Gastrocnemius medialis (tissue), 4 donors: ENCODE measurements around the gene VTN. TPM values are rescaled to one million over a fixed set of nuclear protein-coding genes. Genes with fewer than 3 reads are reported as not detected.
A peak's percentile ranks its signal among the peaks of the same experiment; 100 is the strongest.

Experiments
- ATAC-seq, 2 donors: fragments of 150-250 bp; one replicate each; pipeline ENCODE4 v1.9.1; 2016
- DNase-seq, 2 donors: peaks; one replicate each; pipeline ENCODE4 v3.0.0-alpha.2; 2019
- H3K27ac ChIP-seq, 4 donors: fragments of 200-600 bp; sonication (generic); 1 replicate in 1 of 4; 2 replicates in 3 of 4; pipeline ENCODE4 v1.5.1; 2016 to 2018; ENCODE audit warnings: mild to moderate bottlenecking in 2 of 4, moderate library complexity in 1 of 4
- H3K27me3 ChIP-seq, 3 donors: fragments of 200-600 bp; sonication (generic) in 2 of 3; 1 replicate in 1 of 3; 2 replicates in 2 of 3; pipeline versions ENCODE4 v1.5.1 to v1.6.0; 2016 to 2019; ENCODE audit warnings: mild to moderate bottlenecking in 1 of 3, moderate library complexity in 1 of 3
- H3K36me3 ChIP-seq, 2 donors: fragments of 200-600 bp; sonication (generic) in 1 of 2; one replicate each; pipeline ENCODE4 v1.5.1; 2017 to 2018
- H3K4me1 ChIP-seq, 2 donors: fragments of 200-600 bp; sonication (generic) in 1 of 2; one replicate each; pipeline ENCODE4 v1.5.1; 2016 to 2017; ENCODE audit warnings: mild to moderate bottlenecking in 2 of 2
- H3K4me3 ChIP-seq, 4 donors: fragments of 200-600 bp; sonication (generic) in 3 of 4; 1 replicate in 1 of 4; 2 replicates in 3 of 4; pipeline ENCODE4 v1.5.1; 2016 to 2019; ENCODE audit warnings: mild to moderate bottlenecking in 2 of 4
- H3K9me3 ChIP-seq, 3 donors: fragments of 200-600 bp; sonication (generic) in 2 of 3; 1 replicate in 1 of 3; 2 replicates in 2 of 3; pipeline ENCODE4 v1.5.1; 2016 to 2019
- POLR2A ChIP-seq, 2 donors: fragments of 450-650 bp; IDR thresholded peaks; one replicate each; pipeline ENCODE4 v1.6.1; 2017; ENCODE audit warnings: antibody characterized with exemption in 2 of 2, mild to moderate bottlenecking in 2 of 2, moderate library complexity in 2 of 2
- in situ Hi-C, 4 donors: fragments of 200-750 bp; cut with MboI; loops; one replicate each; pipeline versions ENCODE4 v1.15.0 to v1.8.0; 2017; ENCODE audit warnings: low sequenced_read_pairs in 4 of 4
- intact Hi-C: fragments of 100-400 bp; cut with DNase I; formaldehyde crosslinking; loops from one replicate; pipeline ENCODE4 v1.15.1; 2023; ENCODE audit warnings: low total_unique reads
- total RNA-seq, 4 donors: library from RNA; depleted of rRNA; stranded (reverse); fragments of >200 nt; gene quantifications; one replicate each; pipeline versions ENCODE4 v1.1.0 to v1.2.3, GENCODE V29; 2016
- TF ChIP-seq, protein P1 (sequence below), 5 experiments: fragments of 450-650 bp in 3 of 5; fragments of 200-600 bp in 2 of 5; sonication (generic) in 2 of 5; IDR thresholded peaks in 4 of 5; conservative IDR thresholded peaks in 1 of 5; 1 replicate in 4 of 5; 2 replicates in 1 of 5; pipeline ENCODE4 v1.5.1; 2016 to 2019; ENCODE audit warnings: antibody characterized with exemption in 5 of 5, mild to moderate bottlenecking in 3 of 5, moderate library complexity in 3 of 5

Gene VTN
- total RNA-seq, 4 donors from 2014 or later: 3.8 to 11.5 TPM; not detected in 2

DNA sequence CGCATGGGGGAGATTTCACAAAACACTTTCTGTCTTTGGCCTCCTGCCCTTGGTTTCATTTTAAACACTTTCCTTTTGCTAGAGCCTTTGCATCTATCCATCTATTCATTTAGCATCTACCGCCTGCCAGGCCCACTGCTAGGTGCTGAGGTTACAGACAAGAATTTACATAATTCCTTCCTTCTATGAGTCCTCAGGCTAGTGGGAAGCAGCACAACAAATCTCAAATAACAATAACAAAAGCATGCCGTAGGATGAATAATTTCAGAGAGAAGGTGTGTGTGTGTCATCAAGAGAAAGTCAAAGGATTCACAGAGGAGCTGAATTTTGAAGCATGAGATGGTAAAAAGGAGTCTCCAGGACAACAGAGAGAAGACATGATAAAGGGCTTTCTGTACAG, 42.0 kb upstream of the VTN start:
- no peak overlapping the region for H3K4me3 ChIP-seq
- intact Hi-C loops (no loop called here), in situ Hi-C loops (loop anchor here in 1 of 4 donors (25.0 kb wide), 2 partner anchors 100 to 175 kb away; partner anchors contain the start of gene FOXN1)
- no peaks in the 10 kb centered on the region for H3K27me3 ChIP-seq
- H3K4me1 ChIP-seq: no peaks in the 10 kb centered on the region
- no peaks in the 10 kb centered on the region for H3K36me3 ChIP-seq
- H3K27ac ChIP-seq: no peak overlapping the region
- H3K9me3 ChIP-seq: no peaks in the 10 kb centered on the region
- ATAC-seq (no peak), DNase-seq (no peak)
- TF ChIP-seq POLR2A (IDR thresholded peaks at IDR 0.05): no peak
- TF ChIP-seq, protein P1, sequence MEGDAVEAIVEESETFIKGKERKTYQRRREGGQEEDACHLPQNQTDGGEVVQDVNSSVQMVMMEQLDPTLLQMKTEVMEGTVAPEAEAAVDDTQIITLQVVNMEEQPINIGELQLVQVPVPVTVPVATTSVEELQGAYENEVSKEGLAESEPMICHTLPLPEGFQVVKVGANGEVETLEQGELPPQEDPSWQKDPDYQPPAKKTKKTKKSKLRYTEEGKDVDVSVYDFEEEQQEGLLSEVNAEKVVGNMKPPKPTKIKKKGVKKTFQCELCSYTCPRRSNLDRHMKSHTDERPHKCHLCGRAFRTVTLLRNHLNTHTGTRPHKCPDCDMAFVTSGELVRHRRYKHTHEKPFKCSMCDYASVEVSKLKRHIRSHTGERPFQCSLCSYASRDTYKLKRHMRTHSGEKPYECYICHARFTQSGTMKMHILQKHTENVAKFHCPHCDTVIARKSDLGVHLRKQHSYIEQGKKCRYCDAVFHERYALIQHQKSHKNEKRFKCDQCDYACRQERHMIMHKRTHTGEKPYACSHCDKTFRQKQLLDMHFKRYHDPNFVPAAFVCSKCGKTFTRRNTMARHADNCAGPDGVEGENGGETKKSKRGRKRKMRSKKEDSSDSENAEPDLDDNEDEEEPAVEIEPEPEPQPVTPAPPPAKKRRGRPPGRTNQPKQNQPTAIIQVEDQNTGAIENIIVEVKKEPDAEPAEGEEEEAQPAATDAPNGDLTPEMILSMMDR (IDR thresholded peaks at IDR 0.05 in 4 of 5, conservative IDR thresholded peaks at IDR 0.05 in 1 of 5): no peak

GRCh38 chr17:28407974-28408306, 37.8 kb upstream of the VTN start:
- in situ Hi-C loops: loop anchor here in 1 of 4 donors (25.0 kb wide), 2 partner anchors 104 to 171 kb away; partner anchors contain the start of gene FOXN1
- ATAC-seq: no peak

GRCh38 chr17:28407130-28407973, 37.2 kb upstream of the VTN start:
- H3K9me3 ChIP-seq: no peaks in the 10 kb centered on the region
- intact Hi-C loops (no loop called here), in situ Hi-C loops (loop anchor here in 1 of 4 donors (25.0 kb wide), 2 partner anchors 105 to 170 kb away; partner anchors contain the start of gene FOXN1)
- H3K4me1 ChIP-seq: peaks cover 8 to 15% of the 10 kb centered on the region in 2 donors
- DNase-seq: no peak
- ATAC-seq: no peak
- TF ChIP-seq POLR2A (IDR thresholded peaks at IDR 0.05): no peak
- TF ChIP-seq, protein P1 (IDR thresholded peaks at IDR 0.05 in 4 of 5, conservative IDR thresholded peaks at IDR 0.05 in 1 of 5): no peak
- H3K27me3 ChIP-seq: no peaks in the 10 kb centered on the region
- no peak overlapping the region for H3K27ac ChIP-seq
- no peak overlapping the region for H3K4me3 ChIP-seq
- H3K36me3 ChIP-seq: no peaks in the 10 kb centered on the region

More at GRCh38 chr17:28407974-28408306, 37.8 kb upstream of the VTN start:
- Histone ChIP-seq H3K27me3 (no peaks in the 10 kb centered on the region), H3K36me3 (no peaks in the 10 kb centered on the region), H3K9me3 (no peaks in the 10 kb centered on the region), H3K27ac (no peak overlapping the region), H3K4me1 (peaks cover 8 to 15% of the 10 kb centered on the region in 2 donors), H3K4me3 (no peak overlapping the region)
- TF ChIP-seq POLR2A (IDR thresholded peaks at IDR 0.05): no peak
- TF ChIP-seq, protein P1 (IDR thresholded peaks at IDR 0.05 in 4 of 5, conservative IDR thresholded peaks at IDR 0.05 in 1 of 5): no peak
- DNase-seq: no peak
- intact Hi-C loops: no loop called here

GRCh38 chr17:28406473-28406814, 36.3 kb upstream of the VTN start:
- intact Hi-C loops: no loop called here
- no peaks in the 10 kb centered on the region for H3K9me3 ChIP-seq
- in situ Hi-C loops: loop anchor here in 1 of 4 donors (25.0 kb wide), 2 partner anchors 106 to 169 kb away; partner anchors contain the start of gene FOXN1
- peaks cover 0 to 7% of the 10 kb centered on the region in 2 donors for H3K36me3 ChIP-seq
- peaks cover 8 to 15% of the 10 kb centered on the region in 2 donors for H3K4me1 ChIP-seq
- ATAC-seq (peak in 1 of 2 donors; percentile 30), DNase-seq (no peak)
- peak overlapping the region; percentile 65 to 87 (median 84) for H3K4me3 ChIP-seq
- no peak overlapping the region for H3K27ac ChIP-seq
- H3K27me3 ChIP-seq: no peaks in the 10 kb centered on the region
- TF ChIP-seq, protein P1 (IDR thresholded peaks at IDR 0.05 in 4 of 5, conservative IDR thresholded peaks at IDR 0.05 in 1 of 5): no peak
- no peak for TF ChIP-seq POLR2A (IDR thresholded peaks at IDR 0.05)
